Measurements from ENCODE around the gene SIM2.

The SIM2 gene

GRCh38 chr21:36733857-36734256, 34.9 kb downstream of the SIM2 start:
- TF ChIP-seq REST (IDR thresholded peaks at IDR 0.05; ENCODE audit: insufficient read depth in 1 of 2, low read depth in 2 of 2, low read length in 2 of 2) (no peak), TAF1 (IDR thresholded peaks at IDR 0.05; ENCODE audit: borderline replicate concordance, insufficient read depth, low read length) (no peak), SIN3A (IDR thresholded peaks at IDR 0.05; ENCODE audit: borderline replicate concordance, insufficient read depth, low read length) (no peak), POLR2AphosphoS5 (IDR thresholded peaks at IDR 0.05; ENCODE audit: low read depth, low read length) (no peak), FOXP2 (optimal IDR thresholded peaks at IDR 0.05; ENCODE audit: borderline replicate concordance, extremely low read depth, extremely low read length, insufficient read depth) (no peak)

- TF ChIP-seq SIN3A (IDR thresholded peaks at IDR 0.05; ENCODE audit: borderline replicate concordance, insufficient read depth, low read length) = no peak
- no peak for TF ChIP-seq POLR2AphosphoS5 (IDR thresholded peaks at IDR 0.05; ENCODE audit: low read depth, low read length)
- TF ChIP-seq FOXP2 (optimal IDR thresholded peaks at IDR 0.05; ENCODE audit: borderline replicate concordance, extremely low read depth, extremely low read length, insufficient read depth) = no peak
- no peak for TF ChIP-seq REST (IDR thresholded peaks at IDR 0.05; ENCODE audit: insufficient read depth in 1 of 2, low read depth in 2 of 2, low read length in 2 of 2)
- no peak for TF ChIP-seq TAF1 (IDR thresholded peaks at IDR 0.05; ENCODE audit: borderline replicate concordance, insufficient read depth, low read length)
Observed at GRCh38 chr21:36734367-36735200, 35.7 kb downstream of the SIM2 start.

- TF ChIP-seq POLR2AphosphoS5 (IDR thresholded peaks at IDR 0.05; ENCODE audit: low read depth, low read length) = no peak
- no peak for TF ChIP-seq FOXP2 (optimal IDR thresholded peaks at IDR 0.05; ENCODE audit: borderline replicate concordance, extremely low read depth, extremely low read length, insufficient read depth)
- TF ChIP-seq REST (IDR thresholded peaks at IDR 0.05; ENCODE audit: insufficient read depth in 1 of 2, low read depth in 2 of 2, low read length in 2 of 2) = no peak
- TF ChIP-seq TAF1 (IDR thresholded peaks at IDR 0.05; ENCODE audit: borderline replicate concordance, insufficient read depth, low read length) = no peak
- no peak for TF ChIP-seq SIN3A (IDR thresholded peaks at IDR 0.05; ENCODE audit: borderline replicate concordance, insufficient read depth, low read length)
Observed at GRCh38 chr21:36735201-36735515, 36.2 kb downstream of the SIM2 start.

GRCh38 chr21:36735724-36736320, 36.9 kb downstream of the SIM2 start:
- no peak for TF ChIP-seq REST (IDR thresholded peaks at IDR 0.05; ENCODE audit: insufficient read depth in 1 of 2, low read depth in 2 of 2, low read length in 2 of 2)
- TF ChIP-seq FOXP2 (optimal IDR thresholded peaks at IDR 0.05; ENCODE audit: borderline replicate concordance, extremely low read depth, extremely low read length, insufficient read depth) = no peak
- no peak for TF ChIP-seq SIN3A (IDR thresholded peaks at IDR 0.05; ENCODE audit: borderline replicate concordance, insufficient read depth, low read length)
- no peak for TF ChIP-seq POLR2AphosphoS5 (IDR thresholded peaks at IDR 0.05; ENCODE audit: low read depth, low read length)
- TF ChIP-seq TAF1 (IDR thresholded peaks at IDR 0.05; ENCODE audit: borderline replicate concordance, insufficient read depth, low read length) = no peak

Data from PFSK-1 (cell line).